Measurements from ENCODE around the gene DNAH7. TPM values are rescaled to one million over a fixed set of nuclear protein-coding genes. Genes with fewer than 3 reads are reported as not detected.

DNAH7 gene
- total and polyA plus RNA-seq, 8 donors = 1.6 to 6.2 (median 4.8) TPM

DNA sequence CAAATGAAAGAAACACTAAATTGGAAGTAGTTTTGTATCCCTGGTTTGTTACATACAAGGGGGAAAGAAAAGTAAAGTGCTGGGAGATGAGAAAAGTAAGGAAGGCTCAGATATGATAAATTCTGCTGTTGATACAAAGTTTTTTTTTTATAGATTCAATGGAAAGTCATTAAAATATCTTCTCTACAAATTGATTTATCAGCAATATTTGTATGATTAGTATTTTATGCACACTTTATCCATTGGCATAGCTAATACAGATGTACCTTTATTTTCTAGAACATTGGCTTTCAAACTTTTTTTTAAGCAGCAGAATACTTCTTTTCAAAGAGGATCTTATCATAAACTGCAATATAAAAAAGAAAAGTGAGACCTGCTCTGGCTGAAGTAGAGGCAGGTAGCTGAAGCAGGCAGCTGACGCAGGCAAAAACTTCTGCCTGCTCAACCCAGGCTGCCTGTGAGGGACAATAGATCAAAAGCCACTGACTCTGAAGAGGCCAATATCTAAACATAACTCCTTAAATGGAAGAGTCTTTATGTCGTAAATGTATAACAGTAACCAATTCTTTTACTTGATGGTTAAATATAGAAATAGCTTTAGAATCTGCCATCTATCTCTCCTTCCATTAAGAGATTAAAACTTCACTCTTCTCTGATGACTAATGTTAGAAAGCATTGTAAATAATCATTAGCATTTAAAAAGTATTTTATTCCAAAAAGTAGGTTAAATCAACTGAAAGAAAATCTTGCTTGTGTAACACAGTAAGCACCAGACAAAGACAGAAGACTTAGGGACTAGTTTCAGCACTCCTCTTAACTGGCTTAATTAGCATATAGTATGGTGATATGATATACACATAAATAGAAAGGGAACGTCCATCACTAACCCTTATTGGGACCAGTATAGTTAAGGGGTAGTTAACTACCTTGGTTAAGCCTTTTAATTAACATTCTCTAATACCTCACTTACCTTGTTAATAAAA is 237.4 kb downstream of the DNAH7 start:
- ATAC-seq = no peak
- intact Hi-C loops (cut with DNase I) = no loop called here
- TF ChIP-seq, protein P1, sequence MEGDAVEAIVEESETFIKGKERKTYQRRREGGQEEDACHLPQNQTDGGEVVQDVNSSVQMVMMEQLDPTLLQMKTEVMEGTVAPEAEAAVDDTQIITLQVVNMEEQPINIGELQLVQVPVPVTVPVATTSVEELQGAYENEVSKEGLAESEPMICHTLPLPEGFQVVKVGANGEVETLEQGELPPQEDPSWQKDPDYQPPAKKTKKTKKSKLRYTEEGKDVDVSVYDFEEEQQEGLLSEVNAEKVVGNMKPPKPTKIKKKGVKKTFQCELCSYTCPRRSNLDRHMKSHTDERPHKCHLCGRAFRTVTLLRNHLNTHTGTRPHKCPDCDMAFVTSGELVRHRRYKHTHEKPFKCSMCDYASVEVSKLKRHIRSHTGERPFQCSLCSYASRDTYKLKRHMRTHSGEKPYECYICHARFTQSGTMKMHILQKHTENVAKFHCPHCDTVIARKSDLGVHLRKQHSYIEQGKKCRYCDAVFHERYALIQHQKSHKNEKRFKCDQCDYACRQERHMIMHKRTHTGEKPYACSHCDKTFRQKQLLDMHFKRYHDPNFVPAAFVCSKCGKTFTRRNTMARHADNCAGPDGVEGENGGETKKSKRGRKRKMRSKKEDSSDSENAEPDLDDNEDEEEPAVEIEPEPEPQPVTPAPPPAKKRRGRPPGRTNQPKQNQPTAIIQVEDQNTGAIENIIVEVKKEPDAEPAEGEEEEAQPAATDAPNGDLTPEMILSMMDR (IDR thresholded peaks at IDR 0.05) = no peak
- DNase-seq = no peak
- H3K36me3 ChIP-seq = no peaks in the 10 kb centered on the region
- H3K27ac ChIP-seq = no peak overlapping the region
- H3K4me3 ChIP-seq = no peak overlapping the region
- H3K9me3 ChIP-seq = no peaks in the 10 kb centered on the region
- H3K4me1 ChIP-seq = no peaks in the 10 kb centered on the region
- H3K27me3 ChIP-seq = no peaks in the 10 kb centered on the region

DNA sequence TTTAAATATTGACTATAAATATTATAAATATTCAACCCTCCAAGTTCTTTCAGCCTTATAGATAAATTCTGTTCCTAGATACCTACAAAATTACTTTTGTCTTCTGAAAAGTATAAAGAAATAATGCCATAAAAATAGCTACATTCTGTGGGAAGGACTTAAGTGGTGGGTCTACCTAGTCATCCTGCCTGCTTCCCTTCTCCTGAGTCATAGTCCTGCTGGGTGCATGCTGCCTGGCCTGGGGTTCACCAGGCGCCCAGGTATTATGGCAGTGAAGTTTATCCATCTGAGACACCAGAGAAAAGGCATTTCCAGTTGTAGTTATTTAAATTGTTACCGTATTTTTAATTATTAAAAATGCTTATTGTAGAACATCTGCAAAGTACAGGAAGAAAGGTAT is 244.2 kb downstream of the DNAH7 start:
- intact Hi-C loops (cut with DNase I) = no loop called here
- Histone ChIP-seq H3K9me3 (no peaks in the 10 kb centered on the region), H3K36me3 (no peaks in the 10 kb centered on the region), H3K27ac (no peak overlapping the region), H3K4me3 (no peak overlapping the region), H3K27me3 (no peaks in the 10 kb centered on the region), H3K4me1 (no peaks in the 10 kb centered on the region)
- DNase-seq (no peak), ATAC-seq (no peak)
- TF ChIP-seq, protein P1 (IDR thresholded peaks at IDR 0.05) = no peak

- Histone ChIP-seq H3K27ac (no peak overlapping the region), H3K36me3 (no peaks in the 10 kb centered on the region), H3K4me1 (no peaks in the 10 kb centered on the region), H3K27me3 (no peaks in the 10 kb centered on the region), H3K4me3 (no peak overlapping the region), H3K9me3 (no peaks in the 10 kb centered on the region)
- intact Hi-C loops (cut with DNase I) = no loop called here
- TF ChIP-seq, protein P1 (IDR thresholded peaks at IDR 0.05) = no peak
- ATAC-seq (no peak), DNase-seq (no peak)
These were observed 245.4 kb downstream of the DNAH7 start for GRCh38 chr2:195823206-195823605.

DNA sequence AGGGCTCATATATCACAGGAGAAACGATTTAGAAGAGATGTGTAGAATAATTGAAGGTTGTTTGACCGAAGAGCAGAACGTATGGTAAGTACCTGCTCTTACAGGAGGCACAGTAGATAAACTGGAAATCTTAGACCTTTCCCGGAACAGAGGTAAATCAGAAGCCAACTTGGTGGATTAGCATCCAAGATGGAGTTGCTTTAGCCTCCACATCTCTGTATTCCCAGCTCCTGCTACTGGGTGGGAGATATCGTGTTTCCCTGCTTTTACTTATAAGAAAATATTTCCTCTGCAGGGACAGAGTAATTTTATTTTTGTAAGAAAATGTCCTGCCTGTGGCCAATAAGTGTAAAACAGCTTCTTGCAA is 247.1 kb downstream of the DNAH7 start:
- ATAC-seq (no peak), DNase-seq (no peak)
- Histone ChIP-seq H3K9me3 (no peaks in the 10 kb centered on the region), H3K4me3 (no peak overlapping the region), H3K27me3 (no peaks in the 10 kb centered on the region), H3K27ac (no peak overlapping the region), H3K36me3 (no peaks in the 10 kb centered on the region), H3K4me1 (no peaks in the 10 kb centered on the region)
- TF ChIP-seq, protein P1 (IDR thresholded peaks at IDR 0.05) = no peak
- intact Hi-C loops (cut with DNase I) = no loop called here

DNA sequence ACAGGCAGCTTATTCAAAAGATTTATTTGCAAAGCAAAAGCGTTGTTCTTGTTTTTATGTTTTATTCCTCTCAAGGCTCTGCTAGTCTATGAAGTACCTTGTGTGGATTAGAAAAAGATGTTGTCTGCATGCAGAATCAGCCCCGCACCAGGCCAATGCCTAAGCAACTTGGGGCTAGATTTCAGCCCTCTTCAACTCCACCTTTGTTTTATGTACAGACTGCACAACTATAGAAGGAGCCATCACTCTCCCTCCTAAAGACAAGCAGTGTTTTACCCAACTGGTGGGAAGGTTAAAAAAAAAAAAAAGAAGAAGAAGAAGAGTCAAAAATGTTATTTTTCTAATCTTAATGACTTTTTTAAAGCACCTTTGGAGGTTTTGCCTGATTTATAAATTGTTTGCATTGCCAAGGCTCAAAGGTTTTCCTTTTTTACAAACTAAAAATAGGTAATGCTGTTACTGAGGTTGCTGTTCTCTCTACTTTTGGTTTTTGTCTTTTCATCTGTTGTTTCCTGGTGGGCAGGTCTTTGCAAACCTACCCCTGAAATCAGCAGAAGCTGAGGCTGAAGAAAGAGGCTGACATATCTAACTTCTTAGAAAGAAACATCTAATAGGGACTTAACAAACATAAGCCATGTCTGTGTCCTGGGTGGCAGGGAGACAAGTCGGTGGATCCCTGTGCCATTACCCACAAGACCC is 247.6 kb downstream of the DNAH7 start:
- Histone ChIP-seq H3K4me1 (no peaks in the 10 kb centered on the region), H3K4me3 (no peak overlapping the region), H3K9me3 (no peaks in the 10 kb centered on the region), H3K27me3 (no peaks in the 10 kb centered on the region), H3K27ac (no peak overlapping the region), H3K36me3 (no peaks in the 10 kb centered on the region)
- DNase-seq = no peak
- intact Hi-C loops (cut with DNase I) = no loop called here
- no peak for ATAC-seq
- TF ChIP-seq, protein P1 (IDR thresholded peaks at IDR 0.05) = no peak

Measured in left lung (tissue), 10 donors.